Mesothelial cell of epicardium (in vitro differentiated cells): ENCODE data around the gene METTL14. TPM values are rescaled to one million over a fixed set of nuclear protein-coding genes. Genes with fewer than 3 reads are reported as not detected.

Experiments used
- DNase-seq, 2 experiments: peaks; one replicate each; pipeline ENCODE4 v3.0.0; 2021; ENCODE audit warnings: low spot score in 2 of 2; ENCODE audit not compliant: unreplicated experiment in 2 of 2
- H3K27ac Mint-ChIP-seq: 2 replicates; pipeline ENCODE4 v1.8.0; 2021; ENCODE audit warnings: mixed read lengths
- H3K27me3 Mint-ChIP-seq: 2 replicates; pipeline ENCODE4 v1.8.0; 2021; ENCODE audit warnings: low read depth, mixed read lengths
- H3K36me3 Mint-ChIP-seq: 2 replicates; pipeline ENCODE4 v1.8.0; 2021; ENCODE audit warnings: mixed read lengths
- H3K4me1 Mint-ChIP-seq: 2 replicates; pipeline ENCODE4 v1.8.0; 2021; ENCODE audit warnings: mixed read lengths
- H3K4me3 Mint-ChIP-seq: 2 replicates; pipeline ENCODE4 v1.8.0; 2021; ENCODE audit warnings: mild to moderate bottlenecking, moderate library complexity, mixed read lengths
- H3K9me3 Mint-ChIP-seq: 2 replicates; pipeline ENCODE4 v1.8.0; 2021; ENCODE audit warnings: mixed read lengths
- total RNA-seq: library from RNA; stranded (reverse); gene quantifications from 3 replicates; pipeline ENCODE4 v1.2.1, GENCODE V29; 2021
- TF ChIP-seq, protein P1 (sequence below): fragments of 200-600 bp; sonication (generic); IDR thresholded peaks from one replicate; pipeline ENCODE4 v1.5.0; 2021; ENCODE audit warnings: antibody characterized with exemption; ENCODE audit not compliant: unreplicated experiment

The METTL14 gene
- total RNA-seq, 1 donor from 2014 or later, result 60.2 TPM

- Mint-ChIP-seq H3K4me3 (no peak overlapping the region), H3K27ac (no peak overlapping the region), H3K36me3 (peaks cover 16% of the 10 kb centered on the region), H3K4me1 (peaks cover 7% of the 10 kb centered on the region), H3K27me3 (no peaks in the 10 kb centered on the region), H3K9me3 (no peaks in the 10 kb centered on the region)
- TF ChIP-seq, protein P1, sequence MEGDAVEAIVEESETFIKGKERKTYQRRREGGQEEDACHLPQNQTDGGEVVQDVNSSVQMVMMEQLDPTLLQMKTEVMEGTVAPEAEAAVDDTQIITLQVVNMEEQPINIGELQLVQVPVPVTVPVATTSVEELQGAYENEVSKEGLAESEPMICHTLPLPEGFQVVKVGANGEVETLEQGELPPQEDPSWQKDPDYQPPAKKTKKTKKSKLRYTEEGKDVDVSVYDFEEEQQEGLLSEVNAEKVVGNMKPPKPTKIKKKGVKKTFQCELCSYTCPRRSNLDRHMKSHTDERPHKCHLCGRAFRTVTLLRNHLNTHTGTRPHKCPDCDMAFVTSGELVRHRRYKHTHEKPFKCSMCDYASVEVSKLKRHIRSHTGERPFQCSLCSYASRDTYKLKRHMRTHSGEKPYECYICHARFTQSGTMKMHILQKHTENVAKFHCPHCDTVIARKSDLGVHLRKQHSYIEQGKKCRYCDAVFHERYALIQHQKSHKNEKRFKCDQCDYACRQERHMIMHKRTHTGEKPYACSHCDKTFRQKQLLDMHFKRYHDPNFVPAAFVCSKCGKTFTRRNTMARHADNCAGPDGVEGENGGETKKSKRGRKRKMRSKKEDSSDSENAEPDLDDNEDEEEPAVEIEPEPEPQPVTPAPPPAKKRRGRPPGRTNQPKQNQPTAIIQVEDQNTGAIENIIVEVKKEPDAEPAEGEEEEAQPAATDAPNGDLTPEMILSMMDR, result no peak
- DNase-seq, result no peak
Observed at GRCh38 chr4:118716304-118716703, 31.1 kb downstream of the METTL14 start.

DNA sequence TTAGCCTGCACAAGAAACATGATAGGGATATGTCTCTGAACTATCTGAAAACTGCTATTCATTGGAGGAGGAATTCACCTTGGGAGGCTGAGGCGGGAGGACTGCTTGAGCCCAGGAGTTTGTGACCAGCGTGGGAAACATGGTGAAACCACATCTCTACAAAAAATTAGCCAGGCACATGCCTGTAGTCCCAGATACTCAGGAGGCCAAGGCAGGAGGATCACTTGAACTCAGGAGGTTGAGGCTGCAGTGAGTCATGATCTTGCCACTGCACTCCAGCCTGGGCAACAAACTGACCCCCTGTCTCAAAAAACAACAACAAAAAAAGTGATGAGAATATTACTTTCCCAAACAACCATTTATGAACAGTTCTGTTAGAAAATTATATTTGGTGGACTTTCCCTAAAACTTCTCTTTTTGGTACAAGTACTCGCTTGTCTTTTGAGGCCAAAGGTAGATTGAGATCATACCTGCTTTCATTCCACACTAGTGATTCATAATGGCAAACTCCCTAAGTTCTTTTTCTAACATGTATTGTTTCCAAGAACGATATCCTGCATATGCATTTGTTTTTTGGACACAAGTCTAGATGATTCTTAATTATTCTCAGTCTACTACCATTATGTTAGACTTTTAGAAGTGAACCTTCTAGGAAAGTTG lies 33.4 kb downstream of the METTL14 start:
- TF ChIP-seq, protein P1, result no peak
- no peak overlapping the region for H3K4me3 Mint-ChIP-seq
- H3K9me3 Mint-ChIP-seq, result no peaks in the 10 kb centered on the region
- H3K27ac Mint-ChIP-seq, result no peak overlapping the region
- H3K27me3 Mint-ChIP-seq, result no peaks in the 10 kb centered on the region
- H3K36me3 Mint-ChIP-seq, result peaks cover 20% of the 10 kb centered on the region
- H3K4me1 Mint-ChIP-seq, result peaks cover 2% of the 10 kb centered on the region
- DNase-seq, result no peak

- peaks cover 36% of the 10 kb centered on the region for H3K36me3 Mint-ChIP-seq
Observed at GRCh38 chr4:118721752-118722151, 36.6 kb downstream of the METTL14 start.

DNA sequence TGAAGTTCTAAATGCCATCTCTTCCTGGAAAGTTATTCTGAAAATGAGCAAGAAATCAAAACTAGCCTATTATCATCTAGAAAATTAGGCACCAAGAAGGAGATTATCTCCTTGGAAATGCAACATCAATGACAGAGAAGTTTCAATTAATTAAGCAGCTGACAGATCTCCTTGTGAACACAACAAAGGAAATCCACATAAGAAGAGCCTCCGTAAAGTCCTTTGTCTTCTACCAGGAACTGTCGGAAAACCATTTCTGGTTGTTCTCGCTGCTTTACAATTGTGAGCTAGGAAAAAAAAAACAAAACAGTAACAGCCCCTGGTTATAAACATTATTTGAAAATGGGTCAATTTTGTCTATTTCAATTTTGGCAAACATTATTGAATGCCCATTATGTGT lies 38.2 kb downstream of the METTL14 start:
- Mint-ChIP-seq H3K4me3 (no peak overlapping the region), H3K9me3 (no peaks in the 10 kb centered on the region), H3K36me3 (peaks cover 31% of the 10 kb centered on the region), H3K27ac (no peak overlapping the region), H3K27me3 (no peaks in the 10 kb centered on the region), H3K4me1 (no peaks in the 10 kb centered on the region)
- TF ChIP-seq, protein P1, result no peak
- DNase-seq, result no peak

More at GRCh38 chr4:118721752-118722151, 36.6 kb downstream of the METTL14 start:
- no peaks in the 10 kb centered on the region for H3K4me1 Mint-ChIP-seq
- DNase-seq, result no peak
- H3K9me3 Mint-ChIP-seq, result no peaks in the 10 kb centered on the region
- no peaks in the 10 kb centered on the region for H3K27me3 Mint-ChIP-seq
- TF ChIP-seq, protein P1, result no peak
- no peak overlapping the region for H3K4me3 Mint-ChIP-seq
- H3K27ac Mint-ChIP-seq, result no peak overlapping the region

DNA sequence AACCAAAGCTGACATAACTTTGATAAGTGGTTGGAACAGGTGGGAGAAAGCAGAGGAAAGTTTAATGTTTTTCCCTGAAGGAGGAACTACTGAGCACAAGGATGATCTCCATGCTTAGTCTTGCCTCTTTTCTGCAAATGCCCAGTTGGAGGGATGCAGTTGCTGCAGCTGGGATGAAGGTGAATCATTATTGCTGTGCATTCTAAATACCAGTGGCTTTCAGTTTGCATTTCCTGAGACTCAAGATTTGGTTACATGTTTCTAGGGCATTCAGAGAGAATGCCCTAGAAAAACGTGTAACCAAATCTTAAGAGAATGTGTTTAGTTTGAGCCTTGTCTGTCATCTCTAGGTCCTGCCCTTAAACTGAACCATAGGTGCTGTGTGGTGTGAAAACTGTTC lies 42.2 kb downstream of the METTL14 start:
- TF ChIP-seq, protein P1, result no peak
- Mint-ChIP-seq H3K27me3 (no peaks in the 10 kb centered on the region), H3K9me3 (no peaks in the 10 kb centered on the region), H3K36me3 (peaks cover 27% of the 10 kb centered on the region), H3K27ac (no peak overlapping the region), H3K4me3 (no peak overlapping the region), H3K4me1 (no peaks in the 10 kb centered on the region)
- DNase-seq, result no peak
